HFFc6 (cell line): ENCODE data around the gene MAN1A1. TPM values are rescaled to one million over a fixed set of nuclear protein-coding genes. Genes with fewer than 3 reads are reported as not detected.

Experiments
- DNase-seq: peaks from one replicate; pipeline ENCODE4 v3.0.0-alpha.2; 2018
- H3K27ac Mint-ChIP-seq: 2 replicates; pipeline ENCODE4 v1.8.0; 2020; ENCODE audit warnings: mild to moderate bottlenecking, mixed read lengths
- H3K27me3 Mint-ChIP-seq: 2 replicates; pipeline ENCODE4 v1.8.0; 2021; ENCODE audit warnings: mild to moderate bottlenecking, moderate library complexity, mixed read lengths; ENCODE audit not compliant: insufficient read depth
- H3K36me3 Mint-ChIP-seq: 2 replicates; pipeline ENCODE4 v1.8.0; 2021; ENCODE audit warnings: low read depth, mixed read lengths
- H3K4me1 Mint-ChIP-seq: 2 replicates; pipeline ENCODE4 v1.8.0; 2020; ENCODE audit warnings: low read depth, mixed read lengths
- H3K4me3 Mint-ChIP-seq: 2 replicates; pipeline ENCODE4 v1.8.0; 2020; ENCODE audit warnings: mild to moderate bottlenecking, moderate library complexity, mixed read lengths
- H3K9me3 Mint-ChIP-seq: 2 replicates; pipeline ENCODE4 v1.8.0; 2020; ENCODE audit warnings: mild to moderate bottlenecking, mixed read lengths
- CTCF ChIP-seq: fragments of 200-600 bp; sonication (generic); IDR thresholded peaks from 2 replicates; pipeline ENCODE4 v1.5.0; 2021; ENCODE audit warnings: antibody characterized with exemption, mild to moderate bottlenecking
- total RNA-seq, 6 experiments: library from RNA; stranded (reverse); fragmentation: NEBNext Ultra II Directional; extraction: Animal tissue kit (Norgen Biotek cat#: 25700); gene quantifications; 2 replicates in 1 of 6; 3 replicates in 5 of 6; pipeline ENCODE4 v1.2.3, GENCODE V29; 2021

MAN1A1 gene
- total RNA-seq, 6 experiments from 2014 or later = 0.12 to 0.64 (median 0.16) TPM

GRCh38 chr6:119142041-119142440 lies 207.5 kb downstream of the MAN1A1 start:
- no peak for TF ChIP-seq CTCF
- DNase-seq = no peak
- H3K36me3 Mint-ChIP-seq = no peaks in the 10 kb centered on the region

DNA sequence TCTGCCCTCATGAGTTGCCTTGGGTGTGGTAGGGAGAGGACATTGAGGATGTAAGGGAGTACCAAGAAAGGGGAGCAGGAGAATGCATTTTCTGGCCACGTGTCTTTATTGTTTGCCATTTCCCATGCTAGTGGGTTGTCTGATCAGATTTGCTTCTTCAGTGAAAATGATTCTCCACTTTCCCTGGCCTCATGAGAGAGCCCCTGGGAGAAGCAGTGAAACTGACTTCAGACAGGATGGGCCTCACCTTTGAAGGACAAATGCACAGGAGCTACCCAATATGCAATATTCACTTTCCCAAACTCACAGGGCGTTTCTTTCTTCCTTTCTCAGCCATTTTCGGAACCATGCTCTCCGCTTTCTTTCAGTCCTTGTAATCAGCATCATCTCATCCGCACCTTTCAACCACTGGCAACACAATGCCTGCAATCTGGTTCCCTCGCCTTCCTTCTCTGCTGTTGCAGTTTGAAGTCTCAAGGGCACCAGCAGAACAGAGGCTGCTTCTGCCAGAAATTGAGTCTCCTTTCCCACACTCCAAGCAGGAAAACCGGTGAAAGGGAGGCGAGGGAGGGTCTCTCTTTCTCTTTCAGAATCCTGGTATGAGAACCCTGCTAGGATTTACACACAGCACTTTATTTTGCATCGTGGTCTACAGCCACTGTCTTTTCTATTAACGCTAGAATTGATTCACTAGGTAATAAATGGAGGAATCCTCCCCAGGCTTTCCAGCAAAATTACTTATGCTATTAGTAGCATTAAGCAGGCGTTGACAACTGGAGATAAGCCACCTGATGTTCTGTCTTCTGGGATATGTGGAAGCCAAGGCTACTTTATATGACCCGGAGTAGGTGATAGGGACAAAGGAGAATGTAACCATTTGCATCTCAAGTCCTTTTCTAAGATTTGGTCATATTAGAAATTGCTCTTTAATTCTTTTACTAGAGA lies 209.1 kb downstream of the MAN1A1 start:
- Mint-ChIP-seq H3K36me3 (no peaks in the 10 kb centered on the region), H3K4me3 (no peak overlapping the region), H3K4me1 (no peaks in the 10 kb centered on the region; the same call in 1 of the 2 replicates), H3K27ac (no peak overlapping the region), H3K9me3 (no peaks in the 10 kb centered on the region), H3K27me3 (peaks cover 5% of the 10 kb centered on the region)
- DNase-seq = no peak
- no peak for TF ChIP-seq CTCF

More at GRCh38 chr6:119142041-119142440, 207.5 kb downstream of the MAN1A1 start:
- Mint-ChIP-seq H3K4me3 (no peak overlapping the region), H3K27me3 (peaks cover 5% of the 10 kb centered on the region), H3K9me3 (no peaks in the 10 kb centered on the region), H3K4me1 (peaks cover 10% of the 10 kb centered on the region), H3K27ac (no peak overlapping the region)

DNA sequence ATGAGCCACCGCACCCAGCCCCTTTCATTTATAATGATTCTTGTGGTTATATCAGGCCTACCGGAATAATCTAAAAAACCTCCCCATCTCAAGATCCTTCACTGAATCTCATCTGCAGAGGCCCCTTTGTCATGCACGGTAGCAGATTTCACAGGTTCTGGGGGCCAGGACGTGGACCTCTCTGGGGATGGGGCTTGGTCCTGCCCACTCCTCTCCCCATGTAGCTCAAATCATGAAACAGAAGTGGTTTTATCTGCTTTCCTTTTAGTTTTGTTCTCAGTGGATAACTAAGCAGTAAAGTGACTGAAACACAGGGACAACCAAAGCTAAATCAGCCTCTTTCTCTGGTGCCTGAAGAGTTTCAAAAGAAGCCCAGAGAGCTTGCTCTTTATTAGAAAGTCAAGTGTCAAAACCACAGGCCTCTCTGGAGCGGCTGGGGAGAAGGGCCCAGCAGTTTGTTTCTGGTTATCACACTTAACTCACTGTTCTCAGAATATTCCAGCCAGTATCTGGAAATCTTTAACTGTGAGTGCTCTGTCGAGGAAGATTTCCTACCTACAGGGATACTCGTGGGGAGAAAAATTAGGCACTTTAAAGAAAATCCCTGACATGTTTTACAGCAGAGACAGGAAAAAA lies 210.5 kb downstream of the MAN1A1 start:
- H3K9me3 Mint-ChIP-seq = no peaks in the 10 kb centered on the region
- H3K27ac Mint-ChIP-seq = no peak overlapping the region
- no peak for TF ChIP-seq CTCF
- peaks cover 5% of the 10 kb centered on the region for H3K27me3 Mint-ChIP-seq
- H3K4me1 Mint-ChIP-seq = no peaks in the 10 kb centered on the region; the same call in 1 of the 2 replicates
- no peak for DNase-seq
- H3K4me3 Mint-ChIP-seq = no peak overlapping the region
- H3K36me3 Mint-ChIP-seq = no peaks in the 10 kb centered on the region

DNA sequence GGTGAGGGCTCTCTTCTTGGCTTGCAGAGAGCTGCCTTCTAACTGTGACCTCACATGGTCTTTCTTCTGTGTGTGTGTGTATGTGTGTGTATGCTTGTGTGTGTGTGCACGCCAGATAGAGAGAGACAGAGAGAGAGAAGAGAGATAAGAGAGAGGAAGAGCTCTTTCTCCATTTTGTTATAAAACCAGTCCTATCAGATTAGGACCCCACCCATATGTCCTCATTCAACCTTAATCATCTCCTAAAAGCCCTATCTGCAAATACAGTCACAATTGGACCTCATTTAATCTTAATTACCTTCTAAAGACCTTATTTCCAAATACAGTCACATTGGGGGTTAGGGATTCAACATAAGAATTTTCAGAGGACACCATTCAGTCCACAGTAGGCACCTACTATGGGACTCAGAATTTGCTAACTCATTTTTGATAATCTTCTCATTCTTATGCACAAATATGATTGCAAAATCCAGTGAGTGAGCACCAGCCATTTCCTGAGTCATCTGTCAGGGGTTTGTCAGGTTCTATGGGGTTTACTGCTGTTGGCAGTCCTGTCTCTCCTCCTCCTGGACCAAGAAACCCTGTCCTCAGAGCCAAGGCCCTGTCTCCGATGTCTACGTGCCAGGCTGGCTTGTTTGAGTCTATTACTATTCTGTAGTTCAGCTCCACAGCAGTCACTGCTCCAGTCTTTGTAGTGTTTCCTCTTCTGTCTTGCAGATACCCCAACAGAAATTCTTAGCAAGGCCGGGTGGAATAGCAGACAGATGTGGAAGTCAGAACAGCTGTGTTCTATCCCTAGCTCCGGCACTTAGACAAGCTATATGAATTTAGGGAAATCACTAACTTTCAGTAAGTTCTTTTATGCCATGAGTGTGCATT lies 212.1 kb downstream of the MAN1A1 start:
- DNase-seq = no peak
- TF ChIP-seq CTCF = no peak
- H3K27ac Mint-ChIP-seq = no peak overlapping the region
- H3K4me1 Mint-ChIP-seq = peaks cover under 1% of the 10 kb centered on the region; the same call in 1 of the 2 replicates
- no peak overlapping the region for H3K4me3 Mint-ChIP-seq
- no peaks in the 10 kb centered on the region for H3K36me3 Mint-ChIP-seq
- H3K9me3 Mint-ChIP-seq = no peaks in the 10 kb centered on the region
- peaks cover 3% of the 10 kb centered on the region for H3K27me3 Mint-ChIP-seq

DNA sequence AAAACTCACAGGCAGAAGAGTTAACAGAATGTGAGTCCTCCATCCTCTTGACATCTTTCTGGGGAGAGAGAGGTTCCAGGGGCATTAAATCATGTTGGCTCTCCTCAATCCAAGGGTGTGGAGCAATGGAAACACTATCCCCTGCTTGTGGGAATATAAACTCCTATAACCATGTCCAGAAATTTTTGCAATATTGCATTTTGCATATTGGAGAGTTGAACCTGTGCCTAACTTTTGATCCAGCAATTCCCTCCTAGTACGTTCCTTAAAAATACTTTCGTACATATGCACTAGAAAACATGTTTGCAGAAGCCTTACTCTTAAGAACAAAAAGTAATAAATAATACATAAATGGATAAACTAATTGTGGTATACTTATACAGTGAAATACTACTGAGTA lies 214.8 kb downstream of the MAN1A1 start:
- Mint-ChIP-seq H3K4me1 (peaks cover 12% of the 10 kb centered on the region), H3K36me3 (no peaks in the 10 kb centered on the region), H3K4me3 (no peak overlapping the region), H3K27ac (no peak overlapping the region), H3K9me3 (no peaks in the 10 kb centered on the region), H3K27me3 (no peaks in the 10 kb centered on the region; the same call in 1 of the 2 replicates)
- TF ChIP-seq CTCF = no peak
- DNase-seq = no peak
